Peyer's patch (tissue), 4 donors: Measurements from ENCODE around the gene CADPS2.

ENCODE experiments used
- POLR2A ChIP-seq, 2 donors: fragments of 450-650 bp; IDR thresholded peaks; one replicate each; pipeline ENCODE4 v1.5.1; 2017; ENCODE audit warnings: antibody characterized with exemption in 2 of 2, mild to moderate bottlenecking in 2 of 2, moderate library complexity in 2 of 2
- TF ChIP-seq, protein P1 (sequence below), 6 experiments: fragments of 450-650 bp in 4 of 6; fragments of 200-600 bp in 2 of 6; sonication (generic) in 1 of 6; IDR thresholded peaks; one replicate each; pipeline ENCODE4 v1.5.1; 2017 to 2019; ENCODE audit warnings: antibody characterized with exemption in 6 of 6, mild to moderate bottlenecking in 3 of 6, moderate library complexity in 1 of 6

DNA sequence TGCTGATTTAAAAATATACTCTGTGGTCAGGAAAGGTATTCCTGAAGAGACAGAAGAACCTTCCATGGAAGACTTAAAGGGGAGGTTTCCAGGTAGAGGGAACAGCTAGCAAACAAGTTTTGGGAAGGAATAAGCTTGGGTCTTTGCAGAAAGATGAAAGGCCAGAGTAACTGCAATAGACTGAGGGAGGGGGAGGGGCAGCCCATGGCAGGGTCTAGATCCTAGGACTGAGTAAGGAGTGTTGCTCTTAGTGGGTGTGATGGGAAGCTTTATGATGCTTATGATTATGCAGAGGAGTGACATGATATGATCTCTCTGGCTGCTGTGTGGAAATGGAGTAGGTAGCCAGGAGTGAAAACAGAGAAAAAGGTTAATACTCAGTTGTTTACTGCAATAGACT is 491.7 kb downstream of the CADPS2 start:
- TF ChIP-seq, protein P1, sequence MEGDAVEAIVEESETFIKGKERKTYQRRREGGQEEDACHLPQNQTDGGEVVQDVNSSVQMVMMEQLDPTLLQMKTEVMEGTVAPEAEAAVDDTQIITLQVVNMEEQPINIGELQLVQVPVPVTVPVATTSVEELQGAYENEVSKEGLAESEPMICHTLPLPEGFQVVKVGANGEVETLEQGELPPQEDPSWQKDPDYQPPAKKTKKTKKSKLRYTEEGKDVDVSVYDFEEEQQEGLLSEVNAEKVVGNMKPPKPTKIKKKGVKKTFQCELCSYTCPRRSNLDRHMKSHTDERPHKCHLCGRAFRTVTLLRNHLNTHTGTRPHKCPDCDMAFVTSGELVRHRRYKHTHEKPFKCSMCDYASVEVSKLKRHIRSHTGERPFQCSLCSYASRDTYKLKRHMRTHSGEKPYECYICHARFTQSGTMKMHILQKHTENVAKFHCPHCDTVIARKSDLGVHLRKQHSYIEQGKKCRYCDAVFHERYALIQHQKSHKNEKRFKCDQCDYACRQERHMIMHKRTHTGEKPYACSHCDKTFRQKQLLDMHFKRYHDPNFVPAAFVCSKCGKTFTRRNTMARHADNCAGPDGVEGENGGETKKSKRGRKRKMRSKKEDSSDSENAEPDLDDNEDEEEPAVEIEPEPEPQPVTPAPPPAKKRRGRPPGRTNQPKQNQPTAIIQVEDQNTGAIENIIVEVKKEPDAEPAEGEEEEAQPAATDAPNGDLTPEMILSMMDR (IDR thresholded peaks at IDR 0.05) = no peak
- no peak for TF ChIP-seq POLR2A (IDR thresholded peaks at IDR 0.05)
